ENCODE data around the gene HAPSTR1. TPM values are rescaled to one million over a fixed set of nuclear protein-coding genes. Genes with fewer than 3 reads are reported as not detected.
A peak's percentile ranks its signal among the peaks of the same experiment; 100 is the strongest.

HAPSTR1 gene
- total and polyA plus RNA-seq, 2 of the 13 experiments (the other 11 are each of a cell fraction or from before 2014, with no cell fraction given): 25.2 to 83.2 TPM

GRCh38 chr16:9047689-9048301, 43.6 kb upstream of the HAPSTR1 start (continued):
- TF ChIP-seq CREBL2 (CRISPR knock-in tag; IDR thresholded peaks at IDR 0.05; ENCODE audit: borderline replicate concordance): no peak
- no peak for TF ChIP-seq CBX1 (IDR thresholded peaks at IDR 0.05; ENCODE audit: low read depth)
- TF ChIP-seq DDIT3 (CRISPR knock-in tag; IDR thresholded peaks at IDR 0.05): no peak
- no peak for TF ChIP-seq HNRNPUL1 (IDR thresholded peaks at IDR 0.05; ENCODE audit: low read depth, low read length)
- no peak for TF ChIP-seq HMGXB3 (CRISPR knock-in tag; IDR thresholded peaks at IDR 0.05; ENCODE audit: borderline replicate concordance)
- no peak for TF ChIP-seq ZNF329 (CRISPR knock-in tag; IDR thresholded peaks at IDR 0.05; ENCODE audit: low read depth)
- no peak for TF ChIP-seq GMEB1 (CRISPR knock-in tag; IDR thresholded peaks at IDR 0.05; ENCODE audit: borderline replicate concordance)
- TF ChIP-seq KDM2A (CRISPR knock-in tag; IDR thresholded peaks at IDR 0.05; ENCODE audit: borderline replicate concordance, low read depth): peak; percentile 53; the same call in 1 of the 2 replicates
- no peak for TF ChIP-seq ZNF260 (CRISPR knock-in tag; IDR thresholded peaks at IDR 0.05; ENCODE audit: borderline replicate concordance, low read depth)
- no peak for TF ChIP-seq ZNF747 (CRISPR knock-in tag; IDR thresholded peaks at IDR 0.05; ENCODE audit: borderline replicate concordance)
- TF ChIP-seq BORCS8-MEF2B (CRISPR knock-in tag; IDR thresholded peaks at IDR 0.05): no peak
- no peak for TF ChIP-seq ZBTB26 (CRISPR knock-in tag; IDR thresholded peaks at IDR 0.05; ENCODE audit: borderline replicate concordance)
- TF ChIP-seq TBX2 (CRISPR knock-in tag; IDR thresholded peaks at IDR 0.05; ENCODE audit: borderline replicate concordance): no peak
- TF ChIP-seq NR2C2 (CRISPR knock-in tag; IDR thresholded peaks at IDR 0.05; ENCODE audit: borderline replicate concordance): peak; percentile 54; the same call in 1 of the 2 replicates
- TF ChIP-seq THAP7 (CRISPR knock-in tag; IDR thresholded peaks at IDR 0.05): no peak
- no peak for TF ChIP-seq ZNF367 (CRISPR knock-in tag; IDR thresholded peaks at IDR 0.05; ENCODE audit: borderline replicate concordance)
- no peak; the same call in 1 of the 2 replicates for TF ChIP-seq ZNF792 (CRISPR knock-in tag; IDR thresholded peaks at IDR 0.05)
- no peak for TF ChIP-seq PAX8 (CRISPR knock-in tag; IDR thresholded peaks at IDR 0.05; ENCODE audit: borderline replicate concordance)
- TF ChIP-seq IKZF4 (CRISPR knock-in tag; IDR thresholded peaks at IDR 0.05; ENCODE audit: borderline replicate concordance, low read depth, not compliant biosample characterization): no peak
- peak; percentile 84; the same call in 1 of the 2 replicates for TF ChIP-seq ZNF556 (CRISPR knock-in tag; IDR thresholded peaks at IDR 0.05; ENCODE audit: borderline replicate concordance)
